GM23338 (cell line): ENCODE data around the gene ITGA3. TPM values are rescaled to one million over a fixed set of nuclear protein-coding genes. Genes with fewer than 3 reads are reported as not detected.

Experiments
- ATAC-seq: fragments of 200-7000 bp; cut with Tn5 transposase; 3 replicates; pipeline ENCODE4 v1.9.1; 2020
- DNase-seq: peaks from one replicate; pipeline ENCODE4 v3.0.0-alpha.2; 2015; ENCODE audit warnings: low spot score
- H2AFZ ChIP-seq: fragments of 200-600 bp; sonication (generic); 2 replicates; pipeline ENCODE4 v1.8.0; 2016; ENCODE audit warnings: antibody characterized with exemption, mild to moderate bottlenecking, moderate library complexity
- H3F3A ChIP-seq: fragments of 200-600 bp; sonication (generic); replicated peaks from 2 replicates; pipeline ENCODE4 v1.8.0; 2017; ENCODE audit warnings: antibody characterized with exemption, mixed run types, low read depth
- H3K27ac ChIP-seq: fragments of 200-600 bp; sonication (generic); 2 replicates; pipeline ENCODE4 v1.6.1; 2016; ENCODE audit warnings: low read depth
- H3K27me3 ChIP-seq: fragments of 200-600 bp; sonication (generic); 2 replicates; pipeline ENCODE4 v1.8.0; 2016; ENCODE audit warnings: mild to moderate bottlenecking, mixed run types, moderate library complexity; ENCODE audit not compliant: insufficient read depth
- H3K36me3 ChIP-seq: fragments of 200-600 bp; sonication (generic); 2 replicates; pipeline ENCODE4 v1.8.0; 2016; ENCODE audit warnings: mild to moderate bottlenecking; ENCODE audit not compliant: insufficient read depth
- H3K4me1 ChIP-seq: fragments of 200-600 bp; sonication (generic); 2 replicates; pipeline ENCODE4 v1.8.0; 2016; ENCODE audit warnings: mild to moderate bottlenecking, moderate library complexity; ENCODE audit not compliant: insufficient read depth
- H3K4me2 ChIP-seq: fragments of 200-600 bp; sonication (generic); 2 replicates; pipeline ENCODE4 v1.7.1; 2017; ENCODE audit warnings: mixed run types
- H3K4me3 ChIP-seq: fragments of 200-600 bp; sonication (generic); 2 replicates; pipeline ENCODE4 v1.6.1; 2016; ENCODE audit warnings: mixed run types
- H3K79me2 ChIP-seq: fragments of 200-600 bp; sonication (generic); replicated peaks from 2 replicates; pipeline ENCODE4 v1.8.0; 2017; ENCODE audit warnings: mild to moderate bottlenecking; ENCODE audit not compliant: insufficient read depth
- H3K9me2 ChIP-seq: fragments of 200-600 bp; sonication (generic); 2 replicates; pipeline ENCODE4 v1.8.0; 2017; ENCODE audit not compliant: insufficient read depth
- H4K20me1 ChIP-seq: fragments of 200-600 bp; sonication (generic); replicated peaks from 2 replicates; pipeline ENCODE4 v1.8.0; 2017; ENCODE audit warnings: mild to moderate bottlenecking; ENCODE audit not compliant: insufficient read depth
- H3K27ac Mint-ChIP-seq: 2 replicates; pipeline ENCODE4 v1.8.0; 2020; ENCODE audit warnings: inconsistent platforms, mild to moderate bottlenecking, moderate library complexity, mixed read lengths
- H3K27me3 Mint-ChIP-seq: 3 replicates; pipeline ENCODE4 v1.8.0; 2022; ENCODE audit warnings: low read depth, mild to moderate bottlenecking, moderate library complexity, mixed read lengths, inconsistent platforms; ENCODE audit not compliant: insufficient read depth, poor library complexity
- H3K36me3 Mint-ChIP-seq: 3 replicates; pipeline ENCODE4 v1.8.0; 2021; ENCODE audit warnings: low read depth, mild to moderate bottlenecking, inconsistent platforms, moderate library complexity, mixed read lengths
- H3K4me1 Mint-ChIP-seq: 3 replicates; pipeline ENCODE4 v1.8.0; 2020; ENCODE audit warnings: mild to moderate bottlenecking, inconsistent platforms, mixed read lengths
- H3K4me3 Mint-ChIP-seq: 3 replicates; pipeline ENCODE4 v1.8.0; 2021; ENCODE audit warnings: moderate library complexity, mild to moderate bottlenecking, inconsistent platforms, mixed read lengths
- H3K9me3 Mint-ChIP-seq: 3 replicates; pipeline ENCODE4 v1.8.0; 2020; ENCODE audit warnings: moderate library complexity, mild to moderate bottlenecking, inconsistent platforms, mixed read lengths
- CREB1 ChIP-seq: fragments of 250-450 bp; sonication (Bioruptor Pico); IDR thresholded peaks from 2 replicates; pipeline ENCODE4 v1.5.0; 2020; ENCODE audit warnings: low read depth, mild to moderate bottlenecking, moderate library complexity
- CTCF ChIP-seq, 2 experiments: fragments of 200-600 bp in 1 of 2; sonication (generic) in 1 of 2; conservative IDR thresholded peaks; 2 replicates each; pipeline versions ENCODE4 v1.5.1 to v1.6.1; 2016 to 2017; ENCODE audit warnings: antibody characterized with exemption in 2 of 2, low read depth in 2 of 2, mild to moderate bottlenecking in 2 of 2, moderate library complexity in 1 of 2
- ETS1 ChIP-seq: IDR thresholded peaks from 2 replicates; pipeline ENCODE4 v1.6.1; 2016; ENCODE audit warnings: antibody characterized with exemption
- EZH2 ChIP-seq: fragments of 200-600 bp; sonication (generic); IDR thresholded peaks from one replicate; pipeline ENCODE4 v1.8.0; 2017; ENCODE audit warnings: antibody characterized with exemption, mild to moderate bottlenecking, low read depth; ENCODE audit not compliant: unreplicated experiment
- EZH2phosphoT487 ChIP-seq: fragments of 200-600 bp; sonication (generic); IDR thresholded peaks from one replicate; pipeline ENCODE4 v1.8.1; 2018; ENCODE audit warnings: antibody characterized with exemption; ENCODE audit not compliant: unreplicated experiment
- JUNB ChIP-seq: IDR thresholded peaks from one replicate; pipeline ENCODE4 v1.6.1; 2016; ENCODE audit warnings: antibody characterized with exemption; ENCODE audit not compliant: unreplicated experiment
- NANOG ChIP-seq: IDR thresholded peaks from 2 replicates; pipeline ENCODE4 v1.6.1; 2016; ENCODE audit warnings: antibody characterized with exemption, borderline replicate concordance
- POLR2AphosphoS5 ChIP-seq: IDR thresholded peaks from 2 replicates; pipeline ENCODE4 v1.6.1; 2016; ENCODE audit warnings: antibody characterized with exemption, low read depth
- REST ChIP-seq: IDR thresholded peaks from one replicate; pipeline ENCODE4 v1.6.1; 2018; ENCODE audit warnings: antibody characterized with exemption; ENCODE audit not compliant: unreplicated experiment
- STAT1 ChIP-seq: IDR thresholded peaks from one replicate; pipeline ENCODE4 v1.6.1; 2016; ENCODE audit warnings: antibody characterized with exemption; ENCODE audit not compliant: unreplicated experiment
- ZNF114 ChIP-seq: fragments of 250-450 bp; sonication (Bioruptor Pico); IDR thresholded peaks from 2 replicates; pipeline ENCODE4 v1.5.0; 2020; ENCODE audit warnings: mild to moderate bottlenecking, moderate library complexity
- ZNF331 ChIP-seq: fragments of 250-450 bp; sonication (Bioruptor Pico); IDR thresholded peaks from 2 replicates; pipeline ENCODE4 v1.5.0; 2020; ENCODE audit warnings: low read depth, mild to moderate bottlenecking, moderate library complexity
- ZNF462 ChIP-seq: fragments of 250-450 bp; sonication (Bioruptor Pico); IDR thresholded peaks from 2 replicates; pipeline ENCODE4 v1.5.0; 2020; ENCODE audit warnings: mild to moderate bottlenecking, moderate library complexity
- polyA plus RNA-seq: library from polyadenylated mRNA; unstranded; fragments of >200 nt; fragmentation: Nextera tagmentation; extraction: Ambion mirVana; gene quantifications from 2 replicates; pipeline ENCODE4 v1.2.1, GENCODE V29; 2016
- total RNA-seq: library from RNA; depleted of rRNA; stranded (reverse); fragments of >200 nt; shearing (Covaris generic); gene quantifications from 2 replicates; pipeline ENCODE4 v1.2.3, GENCODE V29; 2014

ITGA3 gene
- total and polyA plus RNA-seq, 2 experiments from 2014 or later, result 9.6 to 28.3 TPM

- Mint-ChIP-seq H3K9me3 (no peaks in the 10 kb centered on the region; the same call in 2 of the 3 replicates), H3K36me3 (peaks cover 18% of the 10 kb centered on the region), H3K27ac (no peak overlapping the region), H3K4me3 (no peak overlapping the region), H3K27me3 (no peaks in the 10 kb centered on the region), H3K4me1 (peaks cover 11% of the 10 kb centered on the region; the same call in 1 of the 3 replicates)
- Histone ChIP-seq H3K4me1 (no peaks in the 10 kb centered on the region; the same call in 1 of the 2 replicates), H2AFZ (no peak overlapping the region), H3K4me3 (no peak overlapping the region), H3K9me2 (no peaks in the 10 kb centered on the region), H3K79me2 (no peaks in the 10 kb centered on the region), H3K27ac (no peak overlapping the region), H3K27me3 (no peaks in the 10 kb centered on the region), H3K4me2 (no peak overlapping the region), H3K36me3 (no peaks in the 10 kb centered on the region), H4K20me1 (no peaks in the 10 kb centered on the region; the same call in 1 of the 2 replicates), H3F3A (no peaks in the 10 kb centered on the region)
- TF ChIP-seq REST (no peak), EZH2 (no peak), CREB1 (no peak), STAT1 (no peak), ZNF114 (CRISPR knock-in tag) (no peak), ETS1 (no peak), NANOG (no peak), ZNF462 (CRISPR knock-in tag) (no peak), ZNF331 (CRISPR knock-in tag) (no peak), POLR2AphosphoS5 (no peak), EZH2phosphoT487 (no peak), JUNB (no peak), CTCF (conservative IDR thresholded peaks at IDR 0.05; ENCODE audit: low read depth in 2 of 2) (no peak)
- DNase-seq (no peak), ATAC-seq (no peak)
Observed at GRCh38 chr17:50072925-50073324, 17.0 kb downstream of the ITGA3 start.
